PC-9 (cell line): ENCODE measurements around the gene GNAQ.

Experiments used
- CTCF ChIP-seq: fragments of 200-600 bp; sonication (generic); conservative IDR thresholded peaks from 2 replicates; pipeline ENCODE4 v1.6.1; 2017; ENCODE audit warnings: mixed run types, antibody characterized with exemption, mild to moderate bottlenecking, moderate library complexity
- EZH2 ChIP-seq: fragments of 200-600 bp; sonication (generic); IDR thresholded peaks from 2 replicates; pipeline ENCODE4 v1.8.0; 2017; ENCODE audit warnings: antibody characterized with exemption, low read depth

GRCh38 chr9:77952635-77953328 is 78.8 kb downstream of the GNAQ start:
- no peak for TF ChIP-seq CTCF
- TF ChIP-seq EZH2: no peak
